ENCODE results near the gene CXCR2.

Gene CXCR2

DNA sequence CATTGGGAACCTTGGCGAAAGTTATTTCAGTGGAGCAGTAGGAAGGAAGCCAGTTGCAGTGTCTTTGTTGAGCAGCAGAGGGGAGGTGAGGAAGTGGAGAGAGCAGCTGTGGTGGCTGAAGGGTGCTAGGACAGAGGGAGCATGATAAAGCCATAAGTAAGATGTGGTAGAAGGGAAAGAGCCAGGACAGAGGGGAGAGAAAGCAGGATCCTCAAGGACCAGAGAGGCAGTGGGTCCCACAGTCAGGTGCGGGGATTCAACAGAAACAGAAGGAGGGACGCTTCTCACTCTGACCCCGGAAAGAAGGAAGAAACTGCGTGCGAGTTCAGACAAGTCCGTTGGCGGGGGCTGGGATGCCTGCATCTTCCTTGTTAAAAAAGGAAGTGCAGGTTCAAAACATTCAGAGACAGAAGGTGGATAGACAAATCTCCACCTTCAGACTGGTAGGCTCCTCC is at the start of gene CXCR2:
Gene CXCR2 (plus strand): TSS at position 403 of the 455 bp plus-strand sequence. CDS start 8,774 bp downstream, outside the sequence.
- H3K4me3 ChIP-seq (replicated peaks in 1 of 2; ENCODE audit: low read depth in 2 of 2, low read length in 2 of 2) = no peak within 1 kb of the TSS
- no peak for TF ChIP-seq CTCF (IDR thresholded peaks at IDR 0.05; ENCODE audit: low read depth, low read length)
- no peak for DNase-seq (ENCODE audit: low read depth in 2 of 2)

GRCh38 chr2:218077464-218078216 is 48.2 kb upstream of the CXCR2 start:
- DNase-seq (ENCODE audit: low read depth in 2 of 2) = no peak
- H3K4me3 ChIP-seq (replicated peaks in 1 of 2; ENCODE audit: low read depth in 2 of 2, low read length in 2 of 2) = no peak overlapping the region
- no peak for TF ChIP-seq CTCF (IDR thresholded peaks at IDR 0.05; ENCODE audit: low read depth, low read length)

GRCh38 chr2:218079943-218080913 is 45.6 kb upstream of the CXCR2 start:
- no peak for TF ChIP-seq CTCF (IDR thresholded peaks at IDR 0.05; ENCODE audit: low read depth, low read length)
- H3K4me3 ChIP-seq (replicated peaks in 1 of 2; ENCODE audit: low read depth in 2 of 2, low read length in 2 of 2) = no peak overlapping the region
- no peak for DNase-seq (ENCODE audit: low read depth in 2 of 2)

GRCh38 chr2:218081063-218081462 is 44.8 kb upstream of the CXCR2 start:
- no peak for DNase-seq (ENCODE audit: low read depth in 2 of 2)
- H3K4me3 ChIP-seq (replicated peaks in 1 of 2; ENCODE audit: low read depth in 2 of 2, low read length in 2 of 2) = no peak overlapping the region

GRCh38 chr2:218081695-218082094 is 44.1 kb upstream of the CXCR2 start:
- H3K4me3 ChIP-seq (replicated peaks in 1 of 2; ENCODE audit: low read depth in 2 of 2, low read length in 2 of 2) = no peak overlapping the region
- no peak for TF ChIP-seq CTCF (IDR thresholded peaks at IDR 0.05; ENCODE audit: low read depth, low read length)
- DNase-seq (ENCODE audit: low read depth in 2 of 2) = peak; percentile 30 to 61

More at GRCh38 chr2:218081063-218081462, 44.8 kb upstream of the CXCR2 start:
- TF ChIP-seq CTCF (IDR thresholded peaks at IDR 0.05; ENCODE audit: low read depth, low read length) = no peak

- no peak for TF ChIP-seq CTCF (IDR thresholded peaks at IDR 0.05; ENCODE audit: low read depth, low read length)
- DNase-seq (ENCODE audit: low read depth in 2 of 2) = no peak
- H3K4me3 ChIP-seq (replicated peaks in 1 of 2; ENCODE audit: low read depth in 2 of 2, low read length in 2 of 2) = no peak overlapping the region
Measured at GRCh38 chr2:218082586-218083351, 43.1 kb upstream of the CXCR2 start.

Data from cardiac fibroblast (primary cell).